GM23338 (cell line): ENCODE data around the gene HEXA.
"Not testable (repeated sequence)": the region's sequence is repeated elsewhere in the genome, so short reads cannot be mapped to it uniquely, and the experiment has no call there.

Experiments used
- CREB1 ChIP-seq: fragments of 250-450 bp; sonication (Bioruptor Pico); IDR thresholded peaks from 2 replicates; pipeline ENCODE4 v1.5.0; 2020; ENCODE audit warnings: low read depth, mild to moderate bottlenecking, moderate library complexity
- EZH2 ChIP-seq: fragments of 200-600 bp; sonication (generic); IDR thresholded peaks from one replicate; pipeline ENCODE4 v1.8.0; 2017; ENCODE audit warnings: antibody characterized with exemption, mild to moderate bottlenecking, low read depth; ENCODE audit not compliant: unreplicated experiment
- EZH2phosphoT487 ChIP-seq: fragments of 200-600 bp; sonication (generic); IDR thresholded peaks from one replicate; pipeline ENCODE4 v1.8.1; 2018; ENCODE audit warnings: antibody characterized with exemption; ENCODE audit not compliant: unreplicated experiment
- JUNB ChIP-seq: IDR thresholded peaks from one replicate; pipeline ENCODE4 v1.6.1; 2016; ENCODE audit warnings: antibody characterized with exemption; ENCODE audit not compliant: unreplicated experiment
- POLR2AphosphoS5 ChIP-seq: IDR thresholded peaks from 2 replicates; pipeline ENCODE4 v1.6.1; 2016; ENCODE audit warnings: antibody characterized with exemption, low read depth
- STAT1 ChIP-seq: IDR thresholded peaks from one replicate; pipeline ENCODE4 v1.6.1; 2016; ENCODE audit warnings: antibody characterized with exemption; ENCODE audit not compliant: unreplicated experiment
- TF ChIP-seq, protein P1 (sequence below), 2 experiments: fragments of 200-600 bp in 1 of 2; sonication (generic) in 1 of 2; conservative IDR thresholded peaks; 2 replicates each; pipeline versions ENCODE4 v1.5.1 to v1.6.1; 2016 to 2017; ENCODE audit warnings: antibody characterized with exemption in 2 of 2, low read depth in 2 of 2, mild to moderate bottlenecking in 2 of 2, moderate library complexity in 1 of 2
- TF ChIP-seq, protein P2 (sequence below): IDR thresholded peaks from one replicate; pipeline ENCODE4 v1.6.1; 2018; ENCODE audit warnings: antibody characterized with exemption; ENCODE audit not compliant: unreplicated experiment

DNA sequence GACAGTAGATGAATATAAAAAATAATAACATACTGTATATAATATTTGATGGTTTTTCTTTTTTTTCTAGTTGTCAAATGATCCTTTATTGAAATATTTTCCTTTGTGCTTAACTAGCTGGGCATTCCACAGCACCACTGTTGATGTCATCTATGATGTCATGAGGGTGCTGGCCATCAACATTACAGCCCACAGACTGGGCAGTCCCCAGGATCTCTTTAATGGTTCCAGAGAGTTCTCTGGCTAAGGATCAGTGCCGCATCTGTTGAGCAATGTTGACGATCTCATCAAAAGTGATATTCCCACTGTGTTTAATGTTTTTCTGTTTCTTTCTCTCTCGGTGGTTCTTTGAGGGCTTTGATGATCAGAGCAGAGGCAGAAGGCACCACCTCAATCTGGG lies 3.3 kb upstream of the HEXA start:
- TF ChIP-seq, protein P1, sequence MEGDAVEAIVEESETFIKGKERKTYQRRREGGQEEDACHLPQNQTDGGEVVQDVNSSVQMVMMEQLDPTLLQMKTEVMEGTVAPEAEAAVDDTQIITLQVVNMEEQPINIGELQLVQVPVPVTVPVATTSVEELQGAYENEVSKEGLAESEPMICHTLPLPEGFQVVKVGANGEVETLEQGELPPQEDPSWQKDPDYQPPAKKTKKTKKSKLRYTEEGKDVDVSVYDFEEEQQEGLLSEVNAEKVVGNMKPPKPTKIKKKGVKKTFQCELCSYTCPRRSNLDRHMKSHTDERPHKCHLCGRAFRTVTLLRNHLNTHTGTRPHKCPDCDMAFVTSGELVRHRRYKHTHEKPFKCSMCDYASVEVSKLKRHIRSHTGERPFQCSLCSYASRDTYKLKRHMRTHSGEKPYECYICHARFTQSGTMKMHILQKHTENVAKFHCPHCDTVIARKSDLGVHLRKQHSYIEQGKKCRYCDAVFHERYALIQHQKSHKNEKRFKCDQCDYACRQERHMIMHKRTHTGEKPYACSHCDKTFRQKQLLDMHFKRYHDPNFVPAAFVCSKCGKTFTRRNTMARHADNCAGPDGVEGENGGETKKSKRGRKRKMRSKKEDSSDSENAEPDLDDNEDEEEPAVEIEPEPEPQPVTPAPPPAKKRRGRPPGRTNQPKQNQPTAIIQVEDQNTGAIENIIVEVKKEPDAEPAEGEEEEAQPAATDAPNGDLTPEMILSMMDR (conservative IDR thresholded peaks at IDR 0.05; ENCODE audit: low read depth in 2 of 2), result not testable (repeated sequence)
- not testable (repeated sequence) for TF ChIP-seq EZH2phosphoT487, EZH2, CREB1, POLR2AphosphoS5, JUNB, STAT1
- TF ChIP-seq, protein P2, sequence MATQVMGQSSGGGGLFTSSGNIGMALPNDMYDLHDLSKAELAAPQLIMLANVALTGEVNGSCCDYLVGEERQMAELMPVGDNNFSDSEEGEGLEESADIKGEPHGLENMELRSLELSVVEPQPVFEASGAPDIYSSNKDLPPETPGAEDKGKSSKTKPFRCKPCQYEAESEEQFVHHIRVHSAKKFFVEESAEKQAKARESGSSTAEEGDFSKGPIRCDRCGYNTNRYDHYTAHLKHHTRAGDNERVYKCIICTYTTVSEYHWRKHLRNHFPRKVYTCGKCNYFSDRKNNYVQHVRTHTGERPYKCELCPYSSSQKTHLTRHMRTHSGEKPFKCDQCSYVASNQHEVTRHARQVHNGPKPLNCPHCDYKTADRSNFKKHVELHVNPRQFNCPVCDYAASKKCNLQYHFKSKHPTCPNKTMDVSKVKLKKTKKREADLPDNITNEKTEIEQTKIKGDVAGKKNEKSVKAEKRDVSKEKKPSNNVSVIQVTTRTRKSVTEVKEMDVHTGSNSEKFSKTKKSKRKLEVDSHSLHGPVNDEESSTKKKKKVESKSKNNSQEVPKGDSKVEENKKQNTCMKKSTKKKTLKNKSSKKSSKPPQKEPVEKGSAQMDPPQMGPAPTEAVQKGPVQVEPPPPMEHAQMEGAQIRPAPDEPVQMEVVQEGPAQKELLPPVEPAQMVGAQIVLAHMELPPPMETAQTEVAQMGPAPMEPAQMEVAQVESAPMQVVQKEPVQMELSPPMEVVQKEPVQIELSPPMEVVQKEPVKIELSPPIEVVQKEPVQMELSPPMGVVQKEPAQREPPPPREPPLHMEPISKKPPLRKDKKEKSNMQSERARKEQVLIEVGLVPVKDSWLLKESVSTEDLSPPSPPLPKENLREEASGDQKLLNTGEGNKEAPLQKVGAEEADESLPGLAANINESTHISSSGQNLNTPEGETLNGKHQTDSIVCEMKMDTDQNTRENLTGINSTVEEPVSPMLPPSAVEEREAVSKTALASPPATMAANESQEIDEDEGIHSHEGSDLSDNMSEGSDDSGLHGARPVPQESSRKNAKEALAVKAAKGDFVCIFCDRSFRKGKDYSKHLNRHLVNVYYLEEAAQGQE, result not testable (repeated sequence)
